Measurements from ENCODE around the gene CEBPZOS.
A peak's percentile ranks its signal among the peaks of the same experiment; 100 is the strongest.

CEBPZOS gene

DNA sequence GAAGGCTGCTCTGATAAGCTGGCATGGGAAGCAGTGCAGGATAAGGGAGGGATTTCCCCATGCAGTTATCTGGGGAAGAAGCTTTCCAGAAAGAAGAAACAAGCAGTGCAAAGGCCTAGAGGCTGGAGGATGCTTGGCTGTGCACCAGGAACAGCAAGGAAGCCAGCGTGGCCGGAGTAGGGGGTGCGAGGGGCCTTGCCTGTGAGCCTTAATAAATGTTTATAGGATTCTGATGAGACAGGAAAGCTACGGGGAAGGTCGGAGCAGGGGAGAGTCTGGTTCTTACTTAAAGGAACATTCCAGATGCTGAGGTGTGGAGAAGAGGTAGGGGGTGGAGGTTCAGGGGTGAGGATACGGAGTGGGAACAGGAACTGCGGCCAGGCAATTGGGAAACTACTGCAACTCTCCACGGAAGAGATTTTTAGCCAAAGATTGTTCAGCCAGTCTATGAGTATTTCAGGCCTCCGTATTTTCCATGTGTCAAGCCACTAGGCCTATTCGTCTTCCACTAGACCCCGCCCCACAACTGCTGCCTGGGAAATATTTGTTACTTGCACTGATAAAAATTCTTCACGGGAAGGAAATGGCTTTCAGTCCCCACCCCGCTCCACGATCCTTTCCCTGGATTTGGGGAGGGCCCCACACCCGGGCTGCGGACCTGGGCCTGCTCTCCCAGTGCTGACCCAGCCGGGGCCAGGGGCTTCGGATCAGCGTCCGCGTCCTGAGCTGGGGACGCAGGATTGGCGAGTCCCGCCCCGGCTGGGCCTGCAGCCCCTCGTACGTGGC lies 40.0 kb upstream of the CEBPZOS start:
- H3K27ac ChIP-seq = peak overlapping the region; percentile 88
- CTCF ChIA-PET = no interaction called here

DNA sequence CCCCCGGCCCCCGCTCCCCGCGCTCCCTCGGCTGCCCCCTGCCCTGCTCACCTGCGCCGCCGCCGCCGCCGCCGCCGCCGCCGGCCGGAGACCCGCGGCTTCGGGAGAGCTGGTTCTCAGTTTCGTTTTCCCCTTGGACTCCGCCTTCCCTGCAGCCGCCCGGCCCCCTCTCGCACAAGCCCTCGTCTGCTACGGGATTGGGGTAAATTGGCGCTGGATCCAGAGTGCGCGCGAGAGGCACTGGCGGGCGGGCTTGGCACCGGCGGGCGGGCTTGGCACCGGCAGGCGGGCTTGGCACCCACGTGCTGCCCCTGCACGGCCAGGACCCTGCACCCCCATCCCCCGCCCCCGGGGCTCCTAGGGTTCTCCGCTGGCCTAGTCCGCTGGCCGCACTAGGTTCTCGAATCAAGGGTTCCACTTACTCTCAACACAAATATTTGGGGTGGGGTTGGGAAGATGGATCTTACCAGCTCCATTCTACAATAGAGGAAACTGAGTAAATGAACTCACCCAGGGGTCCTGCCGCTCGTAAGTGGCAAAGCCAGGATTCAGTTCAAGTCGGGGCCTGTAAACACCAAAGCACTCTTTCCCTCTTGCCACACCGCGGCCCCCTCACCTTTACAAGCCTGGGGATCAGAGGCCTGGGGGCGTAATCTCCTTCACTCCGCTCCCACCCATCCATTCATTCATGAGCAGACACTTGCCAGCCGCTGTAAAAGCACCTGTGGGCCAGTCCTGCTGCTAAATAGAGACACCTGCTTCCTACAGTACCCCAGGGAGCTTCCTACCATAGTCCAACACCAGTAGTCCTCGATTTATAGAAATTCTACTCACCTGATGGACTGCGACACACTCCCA lies 39.2 kb upstream of the CEBPZOS start, which contains the start of gene EIF2AK2:
Gene EIF2AK2, minus strand, starts transcription at position 124 of the 858 bp plus-strand sequence. CDS start 9,174 bp downstream, outside the sequence.
- DNase-seq (ENCODE audit: low spot score) = peak; percentile 97
- TF ChIP-seq, protein P1, sequence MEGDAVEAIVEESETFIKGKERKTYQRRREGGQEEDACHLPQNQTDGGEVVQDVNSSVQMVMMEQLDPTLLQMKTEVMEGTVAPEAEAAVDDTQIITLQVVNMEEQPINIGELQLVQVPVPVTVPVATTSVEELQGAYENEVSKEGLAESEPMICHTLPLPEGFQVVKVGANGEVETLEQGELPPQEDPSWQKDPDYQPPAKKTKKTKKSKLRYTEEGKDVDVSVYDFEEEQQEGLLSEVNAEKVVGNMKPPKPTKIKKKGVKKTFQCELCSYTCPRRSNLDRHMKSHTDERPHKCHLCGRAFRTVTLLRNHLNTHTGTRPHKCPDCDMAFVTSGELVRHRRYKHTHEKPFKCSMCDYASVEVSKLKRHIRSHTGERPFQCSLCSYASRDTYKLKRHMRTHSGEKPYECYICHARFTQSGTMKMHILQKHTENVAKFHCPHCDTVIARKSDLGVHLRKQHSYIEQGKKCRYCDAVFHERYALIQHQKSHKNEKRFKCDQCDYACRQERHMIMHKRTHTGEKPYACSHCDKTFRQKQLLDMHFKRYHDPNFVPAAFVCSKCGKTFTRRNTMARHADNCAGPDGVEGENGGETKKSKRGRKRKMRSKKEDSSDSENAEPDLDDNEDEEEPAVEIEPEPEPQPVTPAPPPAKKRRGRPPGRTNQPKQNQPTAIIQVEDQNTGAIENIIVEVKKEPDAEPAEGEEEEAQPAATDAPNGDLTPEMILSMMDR (conservative IDR thresholded peaks at IDR 0.05; ENCODE audit: low read depth) = no peak
- CTCF ChIA-PET = interaction anchor here (1.5 kb wide), 1 partner anchor 12 kb away, joined by 3 read pairs; no protein-coding TSS in a partner anchor
- H3K27ac ChIP-seq = peak within 1 kb of the TSS; percentile 88
- POLR2A ChIA-PET (ENCODE audit: low non-redundant PET) = no interaction called here

More for the DNA sequence above, 40.0 kb upstream of the CEBPZOS start:
- POLR2A ChIA-PET (ENCODE audit: low non-redundant PET) = no interaction called here
- DNase-seq (ENCODE audit: low spot score) = peak; percentile 46
- TF ChIP-seq, protein P1 (conservative IDR thresholded peaks at IDR 0.05; ENCODE audit: low read depth) = no peak

DNA sequence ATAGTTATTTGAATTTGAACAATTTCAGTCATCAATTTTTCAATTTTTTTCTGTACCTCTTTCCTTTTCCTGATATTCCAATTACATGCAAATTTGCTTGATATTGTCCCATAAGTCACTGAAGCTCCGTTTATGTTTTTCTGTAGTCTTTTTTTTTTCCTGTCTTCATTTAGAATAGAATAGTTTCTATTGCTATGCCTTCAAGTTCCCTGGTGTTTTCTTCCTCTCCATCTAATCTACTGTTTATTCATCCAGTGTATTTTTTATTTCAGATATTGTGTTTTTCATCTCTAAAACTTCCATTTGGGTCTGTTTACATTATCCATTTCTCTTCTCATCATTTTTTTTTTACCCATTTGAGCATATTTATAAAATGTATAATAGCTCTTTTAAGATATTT lies 31.5 kb upstream of the CEBPZOS start:
- POLR2A ChIA-PET (ENCODE audit: low non-redundant PET) = no interaction called here
- CTCF ChIA-PET = no interaction called here
- TF ChIP-seq, protein P1 (conservative IDR thresholded peaks at IDR 0.05; ENCODE audit: low read depth) = no peak

DNA sequence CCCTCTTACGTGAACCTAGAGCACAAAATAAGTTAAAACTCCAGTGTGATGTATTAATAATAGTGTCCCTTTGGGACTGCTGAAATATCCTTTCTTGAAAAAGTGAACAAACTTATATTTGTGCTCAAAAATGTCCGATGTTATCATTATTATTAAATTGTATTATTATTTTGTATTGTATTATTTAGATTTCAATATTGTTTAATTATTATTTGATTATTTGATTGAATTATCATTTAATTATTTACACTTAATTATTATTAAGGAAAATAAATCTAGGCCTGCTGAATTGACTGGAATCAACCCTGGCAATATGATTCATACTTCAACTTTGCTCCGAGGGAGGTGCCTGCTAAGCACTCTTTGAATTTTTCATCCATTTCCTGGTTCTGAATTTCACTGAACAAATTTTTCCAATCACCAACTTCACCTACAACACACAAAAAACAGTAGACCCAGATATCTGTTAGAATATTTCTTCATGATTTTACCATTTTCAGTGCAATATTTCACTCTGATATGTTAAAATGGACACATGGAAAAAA lies 28.6 kb upstream of the CEBPZOS start:
- H3K27ac ChIP-seq = no peak overlapping the region
- POLR2A ChIA-PET (ENCODE audit: low non-redundant PET) = no interaction called here
- TF ChIP-seq, protein P1 (conservative IDR thresholded peaks at IDR 0.05; ENCODE audit: low read depth) = no peak
- no peak for DNase-seq (ENCODE audit: low spot score)
- CTCF ChIA-PET = interaction anchor here (0.5 to 0.7 kb wide), 2 partner anchors 14 to 1399 kb away, joined by 3 to 5 read pairs; no protein-coding TSS in a partner anchor

More for the DNA sequence above, 31.5 kb upstream of the CEBPZOS start:
- H3K27ac ChIP-seq = no peak overlapping the region
- DNase-seq (ENCODE audit: low spot score) = no peak

DNA sequence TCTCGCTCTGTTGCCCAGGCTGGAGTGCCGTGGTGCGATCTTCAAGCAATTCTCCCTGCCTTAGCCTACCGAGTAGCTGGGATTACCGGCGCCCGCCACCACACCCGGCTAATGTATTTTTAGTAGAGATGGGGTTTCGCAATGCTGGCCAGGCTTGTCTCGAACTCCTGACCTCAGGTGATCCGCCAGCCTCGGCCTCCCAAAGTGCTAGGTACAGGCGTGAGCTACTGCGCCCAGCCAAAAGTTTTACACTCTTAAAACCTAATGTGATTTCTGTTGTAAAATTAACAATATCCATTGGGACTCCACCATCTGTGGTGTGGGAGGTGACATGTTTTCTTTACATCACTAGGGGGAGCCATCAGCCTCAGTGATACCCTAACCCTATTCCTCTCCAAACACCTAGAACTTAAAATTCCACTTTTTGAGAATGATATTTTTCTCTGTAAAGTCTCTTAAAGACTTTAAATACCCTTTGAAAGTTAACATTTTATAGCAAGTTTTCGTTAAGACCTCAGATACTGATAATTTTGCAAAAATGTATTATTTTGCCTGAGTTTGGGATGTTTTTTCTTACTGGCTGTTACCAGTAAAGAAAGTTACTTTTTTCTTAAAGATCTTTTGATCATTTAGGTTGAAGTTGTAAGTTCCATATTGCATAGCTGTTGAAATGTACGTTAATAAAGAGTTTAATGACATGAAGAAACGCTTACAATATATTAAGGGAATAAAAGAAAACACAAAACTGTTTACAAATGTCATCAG lies 27.9 kb upstream of the CEBPZOS start:
- ChIA-PET CTCF (interaction anchor here (0.5 to 0.7 kb wide), 5 partner anchors 11 to 1400 kb away, joined by 3 to 5 read pairs (median 3); no protein-coding TSS in a partner anchor), POLR2A (ENCODE audit: low non-redundant PET) (no interaction called here)
- peak; percentile 66 for DNase-seq (ENCODE audit: low spot score)
- H3K27ac ChIP-seq = no peak overlapping the region
- TF ChIP-seq, protein P1 (conservative IDR thresholded peaks at IDR 0.05; ENCODE audit: low read depth) = peak; percentile 68

Measured in RWPE1 (cell line).